AG04450 (cell line): Measurements from ENCODE around the gene TPTE. TPM values are rescaled to one million over a fixed set of nuclear protein-coding genes. Genes with fewer than 3 reads are reported as not detected.
"Not testable (repeated sequence)": the region's sequence is repeated elsewhere in the genome, so short reads cannot be mapped to it uniquely, and the experiment has no call there.

Source experiments
- CTCF ChIA-PET: fragments of 300-600, 350-600 bp; formaldehyde crosslinking; extraction: SDS; loops from one replicate; lab custom pipeline; 2022; ENCODE audit warnings: antibody characterized with exemption, inconsistent platforms; lab: Charles Lee
- POLR2A ChIA-PET: fragments of 350-600 bp; formaldehyde crosslinking; extraction: SDS; loops from one replicate; lab custom pipeline; 2021; ENCODE audit warnings: antibody characterized with exemption, inconsistent platforms; lab: Yijun Ruan, JAX
- DNase-seq: peaks from one replicate; pipeline ENCODE4 v3.0.0-alpha.2; 2011; ENCODE audit warnings: low read depth, low spot score
- H3K27ac ChIP-seq: one replicate; pipeline ENCODE4 v1.5.1; 2012; ENCODE audit warnings: low read depth, low read length, control low read depth
- H3K27me3 ChIP-seq: one replicate; pipeline ENCODE4 v1.6.0; 2012; ENCODE audit warnings: low read length; ENCODE audit not compliant: control insufficient read depth, insufficient read depth
- H3K4me3 ChIP-seq: 2 replicates; pipeline ENCODE4 v1.5.1; 2011; ENCODE audit warnings: mild to moderate bottlenecking, low read depth, low read length, control low read depth
- H3K9me3 ChIP-seq: 2 replicates; pipeline ENCODE4 v1.5.1; 2012; ENCODE audit warnings: low read length; ENCODE audit not compliant: control insufficient read depth, insufficient read depth
- polyA plus RNA-seq: library from polyadenylated mRNA; depleted of rRNA; stranded (reverse); fragments of >200 nt; gene quantifications from 2 replicates; pipeline ENCODE4 v1.2.3, GENCODE V29; 2011
- TF ChIP-seq, protein P1 (sequence below): IDR thresholded peaks from 2 replicates; pipeline ENCODE4 v1.5.1; 2011; ENCODE audit warnings: low read depth, low read length, control low read depth, inconsistent platforms

TPTE gene
- polyA plus RNA-seq, 1 experiment, result not detected

DNA sequence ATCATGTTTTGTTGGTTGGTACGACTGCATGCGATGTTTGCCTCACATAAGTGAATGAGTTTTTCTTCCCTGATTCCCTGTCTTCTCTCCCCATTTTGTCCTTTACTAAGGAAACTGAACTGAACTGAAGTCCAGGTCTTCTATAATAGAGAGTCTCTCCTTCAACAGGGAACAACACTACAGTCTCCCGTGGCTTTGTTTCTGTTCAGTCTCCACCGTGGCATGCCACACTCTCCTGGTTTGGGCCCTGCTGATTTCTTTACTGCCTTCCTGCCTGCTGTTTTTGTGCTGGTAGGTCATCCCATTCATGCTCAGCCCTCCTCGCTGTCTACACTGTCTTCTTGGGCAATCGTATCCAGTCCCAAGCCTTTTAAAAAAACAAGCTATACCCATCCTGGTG, 92.9 kb downstream of the TPTE start:
- H3K9me3 ChIP-seq, result peaks cover 30% of the 10 kb centered on the region
- H3K4me3 ChIP-seq, DNase-seq, POLR2A ChIA-PET, H3K27me3 ChIP-seq, H3K27ac ChIP-seq, CTCF ChIA-PET: not testable (repeated sequence)

DNA sequence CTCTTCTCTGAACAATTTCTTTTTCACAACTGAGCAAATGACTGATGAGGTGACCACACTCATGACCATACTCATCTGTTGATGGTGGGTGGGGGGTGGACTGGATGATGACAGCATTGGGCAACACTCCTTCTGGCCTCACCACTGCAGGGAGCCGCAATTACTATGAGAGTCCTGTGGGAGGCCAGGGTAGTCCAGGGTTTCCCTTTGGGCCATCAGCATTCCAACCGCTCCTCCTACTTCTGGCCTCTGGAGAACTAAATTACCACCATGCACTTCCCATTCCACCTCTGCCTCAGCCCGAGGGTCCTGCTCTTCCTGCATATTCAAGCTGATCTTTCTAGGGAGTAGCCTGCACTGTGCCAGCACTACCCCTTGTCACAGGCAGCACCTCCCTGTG, 94.7 kb downstream of the TPTE start:
- H3K27me3 ChIP-seq, POLR2A ChIA-PET, CTCF ChIA-PET, H3K4me3 ChIP-seq, H3K27ac ChIP-seq, DNase-seq: not testable (repeated sequence)
- H3K9me3 ChIP-seq, result peaks cover 33% of the 10 kb centered on the region

DNA sequence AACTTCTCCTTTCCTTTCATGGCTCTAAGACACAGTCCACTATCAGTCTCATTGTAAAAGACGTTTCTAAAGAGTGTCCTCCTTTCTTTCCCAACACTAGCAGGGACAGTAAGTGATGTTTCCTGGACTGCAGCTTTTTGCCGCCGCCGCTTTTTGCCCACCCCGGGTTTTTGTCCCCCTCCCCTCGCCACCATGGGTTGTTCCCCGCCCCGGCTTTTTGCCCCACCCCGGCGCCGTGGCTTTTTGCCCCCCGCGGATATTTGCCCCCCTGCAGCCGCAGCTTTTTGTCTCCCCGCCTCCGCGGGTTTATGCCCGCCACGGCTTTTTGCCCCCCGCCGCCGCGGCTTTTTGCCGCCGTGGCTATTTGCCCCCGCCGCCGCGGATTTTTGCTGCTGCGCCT, 95.2 kb downstream of the TPTE start:
- no peak for DNase-seq
- POLR2A ChIA-PET, result no interaction called here
- Histone ChIP-seq H3K9me3 (peaks cover 33% of the 10 kb centered on the region), H3K27ac (no peak overlapping the region), H3K4me3 (no peak overlapping the region), H3K27me3 (no peaks in the 10 kb centered on the region)
- CTCF ChIA-PET, result no interaction called here
- TF ChIP-seq, protein P1, sequence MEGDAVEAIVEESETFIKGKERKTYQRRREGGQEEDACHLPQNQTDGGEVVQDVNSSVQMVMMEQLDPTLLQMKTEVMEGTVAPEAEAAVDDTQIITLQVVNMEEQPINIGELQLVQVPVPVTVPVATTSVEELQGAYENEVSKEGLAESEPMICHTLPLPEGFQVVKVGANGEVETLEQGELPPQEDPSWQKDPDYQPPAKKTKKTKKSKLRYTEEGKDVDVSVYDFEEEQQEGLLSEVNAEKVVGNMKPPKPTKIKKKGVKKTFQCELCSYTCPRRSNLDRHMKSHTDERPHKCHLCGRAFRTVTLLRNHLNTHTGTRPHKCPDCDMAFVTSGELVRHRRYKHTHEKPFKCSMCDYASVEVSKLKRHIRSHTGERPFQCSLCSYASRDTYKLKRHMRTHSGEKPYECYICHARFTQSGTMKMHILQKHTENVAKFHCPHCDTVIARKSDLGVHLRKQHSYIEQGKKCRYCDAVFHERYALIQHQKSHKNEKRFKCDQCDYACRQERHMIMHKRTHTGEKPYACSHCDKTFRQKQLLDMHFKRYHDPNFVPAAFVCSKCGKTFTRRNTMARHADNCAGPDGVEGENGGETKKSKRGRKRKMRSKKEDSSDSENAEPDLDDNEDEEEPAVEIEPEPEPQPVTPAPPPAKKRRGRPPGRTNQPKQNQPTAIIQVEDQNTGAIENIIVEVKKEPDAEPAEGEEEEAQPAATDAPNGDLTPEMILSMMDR, result no peak

DNA sequence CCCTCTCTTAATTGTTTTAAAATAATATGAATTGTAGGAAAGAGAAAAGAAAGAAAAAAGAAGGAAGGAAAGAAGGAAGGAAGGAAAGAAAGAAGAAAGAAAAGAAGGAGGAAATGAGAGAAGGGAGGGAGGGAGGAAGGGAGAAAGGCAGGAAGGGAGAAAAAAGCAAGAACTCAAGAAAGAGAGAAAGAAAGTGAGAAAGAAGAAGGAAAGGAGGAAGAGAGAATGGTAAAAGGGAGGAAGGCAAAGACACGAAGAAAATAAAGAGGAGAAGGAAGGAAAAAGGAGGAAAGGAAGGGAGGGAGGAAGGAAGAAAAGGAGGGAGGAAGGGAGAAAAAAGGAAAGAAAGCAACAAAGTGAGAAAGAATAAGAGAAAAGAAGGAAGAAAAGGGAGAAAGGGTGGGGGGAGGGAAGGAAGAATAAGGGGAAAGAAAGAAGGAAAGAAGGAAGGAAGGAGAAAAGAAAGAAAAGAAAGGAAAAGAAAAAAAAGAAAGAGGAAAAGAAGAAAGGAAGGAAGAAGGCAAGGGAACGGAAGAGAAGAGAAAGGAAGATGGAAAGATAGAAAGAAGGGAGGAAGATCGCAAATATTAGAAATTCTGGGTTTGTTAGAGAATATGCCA, 95.9 kb downstream of the TPTE start:
- POLR2A ChIA-PET, H3K27ac ChIP-seq, DNase-seq, CTCF ChIA-PET, H3K4me3 ChIP-seq, H3K27me3 ChIP-seq: not testable (repeated sequence)
- H3K9me3 ChIP-seq, result peaks cover 33% of the 10 kb centered on the region

DNA sequence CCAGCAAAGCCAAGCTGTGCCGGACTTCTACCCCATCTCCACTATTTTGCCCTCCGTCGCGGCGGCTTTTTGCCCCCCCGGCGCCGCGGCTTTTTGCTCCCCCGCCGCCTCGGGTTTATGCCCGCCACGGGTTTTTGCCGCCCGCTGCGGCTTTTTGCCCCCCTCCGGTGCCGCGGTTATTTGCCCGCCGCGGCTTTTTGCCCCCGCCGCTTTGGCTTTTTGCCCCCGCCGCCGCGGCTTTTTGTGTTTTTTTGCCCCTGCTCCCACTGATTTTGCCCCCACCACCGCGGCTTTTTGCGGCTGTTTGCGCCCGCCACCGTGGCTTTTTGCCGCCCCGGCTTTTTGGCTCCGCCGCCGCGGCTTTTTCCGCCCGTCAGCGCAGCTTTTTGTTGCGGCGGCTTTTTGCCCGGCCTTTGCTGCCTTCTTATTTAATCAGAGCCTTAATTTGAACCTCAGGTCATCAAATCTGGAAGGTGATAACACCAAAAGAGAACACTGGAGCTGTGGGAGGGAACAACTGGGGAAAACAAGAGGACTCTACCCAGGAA, 106.0 kb downstream of the TPTE start:
- Histone ChIP-seq H3K27me3 (no peaks in the 10 kb centered on the region), H3K9me3 (peaks cover 18% of the 10 kb centered on the region), H3K27ac (no peak overlapping the region), H3K4me3 (no peak overlapping the region)
- CTCF ChIA-PET, result no interaction called here
- no peak for DNase-seq
- POLR2A ChIA-PET, result no interaction called here
- TF ChIP-seq, protein P1, result no peak

DNA sequence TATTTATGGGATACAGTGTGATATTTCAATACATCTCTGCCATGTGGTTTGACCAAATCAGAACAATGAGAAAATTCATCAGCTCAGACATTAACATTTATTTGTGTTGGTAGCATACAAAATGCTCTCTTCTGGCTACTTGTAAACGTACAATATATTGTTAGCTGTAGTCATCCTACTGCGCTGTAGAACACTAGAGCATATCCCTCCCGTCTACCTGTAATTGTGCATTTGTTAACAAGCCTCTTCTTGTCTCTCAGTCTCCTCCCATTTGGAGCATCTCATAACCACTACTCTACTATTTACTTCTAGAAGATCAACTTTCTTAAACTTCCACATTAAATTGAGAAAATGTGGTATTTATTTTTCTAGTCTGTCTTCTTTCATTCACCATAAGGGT, 107.9 kb downstream of the TPTE start:
- peaks cover 18% of the 10 kb centered on the region for H3K9me3 ChIP-seq
- DNase-seq, POLR2A ChIA-PET, H3K4me3 ChIP-seq, H3K27ac ChIP-seq, CTCF ChIA-PET, H3K27me3 ChIP-seq: not testable (repeated sequence)

DNA sequence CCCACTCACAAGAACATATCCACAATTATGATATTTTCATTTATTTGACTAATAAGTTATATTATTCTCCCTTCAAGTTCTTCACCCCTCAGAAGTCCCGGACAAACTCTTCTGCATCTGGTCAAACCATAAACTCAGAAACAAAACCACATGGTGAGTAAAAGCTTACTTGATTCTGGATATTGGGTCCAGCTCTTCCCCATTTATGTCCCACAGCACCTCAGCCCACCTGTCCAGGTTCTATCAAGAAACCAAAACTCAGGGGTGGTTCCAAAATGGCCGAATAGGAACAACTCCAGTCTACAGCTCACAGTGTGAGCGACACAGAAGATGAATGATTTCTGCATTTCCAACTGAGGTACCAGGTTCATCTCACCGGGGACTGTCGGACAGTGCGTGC, 109.4 kb downstream of the TPTE start:
- H3K27ac ChIP-seq, POLR2A ChIA-PET, H3K27me3 ChIP-seq, H3K4me3 ChIP-seq, CTCF ChIA-PET, DNase-seq: not testable (repeated sequence)
- peaks cover 18% of the 10 kb centered on the region for H3K9me3 ChIP-seq

DNA sequence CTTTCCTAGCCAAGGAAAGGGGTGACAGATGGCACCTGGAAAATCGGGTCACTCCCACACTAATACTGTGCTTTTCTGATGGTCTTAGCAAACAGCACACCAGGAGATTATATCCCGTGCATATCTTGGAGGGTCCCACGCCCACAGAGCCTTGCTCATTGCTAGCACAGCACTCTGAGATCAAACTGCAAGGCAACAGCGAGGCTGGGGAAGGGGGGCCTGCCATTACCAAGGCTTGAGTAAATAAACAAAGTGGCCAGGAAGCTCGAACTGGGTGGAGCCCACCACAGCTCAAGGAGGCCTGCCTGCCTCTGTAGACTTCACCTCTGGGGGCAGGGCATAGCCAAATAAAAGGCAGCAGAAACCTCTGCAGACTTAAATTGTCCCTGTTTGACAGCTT, 109.9 kb downstream of the TPTE start:
- H3K4me3 ChIP-seq, H3K27ac ChIP-seq, DNase-seq, CTCF ChIA-PET, H3K27me3 ChIP-seq, POLR2A ChIA-PET: not testable (repeated sequence)
- H3K9me3 ChIP-seq, result peaks cover 18% of the 10 kb centered on the region

DNA sequence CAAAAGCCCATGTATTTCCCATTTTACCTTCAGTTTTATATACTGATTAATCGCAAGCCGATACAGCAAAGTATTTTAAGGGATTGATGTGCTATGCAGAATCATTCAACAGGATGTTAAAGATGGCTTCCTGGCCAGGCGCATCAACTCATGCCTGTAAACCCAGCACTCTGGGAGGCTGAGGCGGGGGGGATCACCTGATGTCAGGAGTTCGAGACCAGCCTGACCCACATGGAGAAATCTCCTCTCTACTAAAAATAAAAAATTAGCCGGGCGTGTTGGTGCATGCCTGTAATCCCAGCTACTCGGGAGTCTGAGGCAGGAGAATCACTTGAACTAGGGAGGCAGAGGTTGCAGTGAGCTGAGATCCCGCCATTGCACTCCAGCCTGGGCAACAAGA, 116.8 kb downstream of the TPTE start:
- POLR2A ChIA-PET, H3K27me3 ChIP-seq, CTCF ChIA-PET, DNase-seq, H3K4me3 ChIP-seq, H3K27ac ChIP-seq: not testable (repeated sequence)
- peaks cover 38% of the 10 kb centered on the region for H3K9me3 ChIP-seq
